Renal cortical epithelial cell (primary cell): ENCODE data around the gene METTL1. TPM values are rescaled to one million over a fixed set of nuclear protein-coding genes. Genes with fewer than 3 reads are reported as not detected.
A peak's percentile ranks its signal among the peaks of the same experiment; 100 is the strongest.

ENCODE experiments used
- DNase-seq: peaks from one replicate; pipeline ENCODE4 v3.0.0-alpha.2; 2011; ENCODE audit warnings: low read depth
- total RNA-seq: library from RNA; depleted of rRNA; stranded (reverse); fragments of >200 nt; gene quantifications from 2 replicates; pipeline ENCODE4 v1.2.3, GENCODE V29; 2014

Gene METTL1
- total RNA-seq, 1 donor from 2014 or later = 6.4 TPM

DNA sequence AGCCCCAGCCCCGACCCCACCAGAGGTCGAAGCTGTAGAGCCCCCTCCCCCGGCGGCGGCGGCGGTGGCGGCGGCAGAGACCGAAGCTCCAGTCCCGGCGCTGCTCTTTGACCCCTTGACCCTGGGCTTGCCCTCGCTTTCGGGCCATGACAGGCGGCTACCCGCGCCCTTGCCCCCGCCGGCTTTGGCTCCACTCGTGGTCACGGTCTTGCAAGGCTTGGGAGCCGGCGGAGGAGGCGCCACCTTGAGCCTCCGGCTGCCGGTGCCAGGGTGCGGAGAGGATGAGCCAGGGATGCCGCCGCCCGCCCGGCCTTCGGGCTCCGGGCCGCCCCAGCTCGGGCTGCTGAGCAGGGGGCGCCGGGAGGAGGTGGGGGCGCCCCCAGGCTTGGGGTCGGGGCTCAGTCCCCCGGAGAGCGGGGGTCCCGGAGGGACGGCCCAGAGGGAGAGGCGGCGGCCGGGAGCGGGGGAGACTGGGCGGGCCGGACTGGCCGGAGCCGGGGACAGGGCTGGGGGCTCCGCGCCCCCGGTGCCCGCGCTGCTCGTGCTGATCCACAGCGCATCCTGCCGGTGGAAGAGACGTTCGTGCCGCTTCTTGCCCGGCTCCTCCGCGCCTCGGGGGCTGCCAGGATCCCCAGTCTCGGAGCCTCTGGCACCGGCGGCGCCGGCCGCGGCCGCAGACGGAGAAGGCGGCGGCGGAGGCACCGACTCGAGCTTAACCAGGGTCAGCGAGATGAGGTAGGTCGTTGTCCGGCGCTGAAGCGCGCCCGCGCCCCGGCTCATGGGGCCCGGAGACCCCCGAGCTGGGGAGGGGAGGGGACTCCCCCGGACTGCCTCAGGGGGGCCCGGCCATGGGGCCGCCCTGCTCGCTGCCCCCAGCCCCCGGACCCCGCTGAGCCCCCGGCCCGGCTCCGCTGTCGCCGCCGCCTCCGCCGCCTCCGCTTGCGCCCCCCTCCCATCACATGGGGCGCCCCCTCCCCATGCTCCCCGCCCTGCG is 34.1 kb downstream of the METTL1 start:
- DNase-seq = no peak

DNA sequence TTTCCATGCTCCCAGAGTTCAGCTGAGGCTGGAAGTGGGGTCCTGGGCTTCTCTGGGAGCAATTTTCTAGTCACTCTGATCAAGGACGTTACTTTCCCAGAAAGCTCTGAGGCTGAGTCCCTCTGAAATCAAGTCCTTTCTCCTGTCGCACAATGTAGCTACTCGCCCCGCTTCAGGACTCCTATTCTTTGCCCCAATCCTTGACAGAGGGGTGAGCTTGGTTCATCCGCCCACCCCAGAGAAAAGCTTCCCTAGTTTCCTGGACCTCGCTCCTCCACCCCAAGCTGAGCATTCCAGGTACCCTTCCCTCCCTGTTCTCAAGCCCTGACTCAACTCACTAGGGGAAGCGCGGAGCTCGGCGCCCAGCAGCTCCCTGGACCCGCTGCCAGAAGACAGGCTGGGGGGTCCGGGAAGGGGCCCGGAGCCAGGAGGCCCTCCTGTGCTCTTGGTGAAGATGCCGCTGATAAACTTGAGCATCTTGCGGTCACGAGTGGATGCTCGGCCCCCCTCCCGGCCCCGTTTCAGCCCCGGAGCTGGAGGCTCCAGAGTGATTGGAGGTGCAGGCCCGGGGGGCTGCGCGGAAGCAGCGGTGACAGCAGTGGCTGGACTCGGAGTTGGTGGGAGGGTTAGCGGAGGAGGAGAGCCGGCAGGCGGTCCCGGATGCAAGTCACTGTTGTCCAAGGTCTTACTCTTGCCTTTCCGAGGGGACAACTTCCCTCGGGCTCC is 35.0 kb downstream of the METTL1 start:
- DNase-seq = no peak

DNA sequence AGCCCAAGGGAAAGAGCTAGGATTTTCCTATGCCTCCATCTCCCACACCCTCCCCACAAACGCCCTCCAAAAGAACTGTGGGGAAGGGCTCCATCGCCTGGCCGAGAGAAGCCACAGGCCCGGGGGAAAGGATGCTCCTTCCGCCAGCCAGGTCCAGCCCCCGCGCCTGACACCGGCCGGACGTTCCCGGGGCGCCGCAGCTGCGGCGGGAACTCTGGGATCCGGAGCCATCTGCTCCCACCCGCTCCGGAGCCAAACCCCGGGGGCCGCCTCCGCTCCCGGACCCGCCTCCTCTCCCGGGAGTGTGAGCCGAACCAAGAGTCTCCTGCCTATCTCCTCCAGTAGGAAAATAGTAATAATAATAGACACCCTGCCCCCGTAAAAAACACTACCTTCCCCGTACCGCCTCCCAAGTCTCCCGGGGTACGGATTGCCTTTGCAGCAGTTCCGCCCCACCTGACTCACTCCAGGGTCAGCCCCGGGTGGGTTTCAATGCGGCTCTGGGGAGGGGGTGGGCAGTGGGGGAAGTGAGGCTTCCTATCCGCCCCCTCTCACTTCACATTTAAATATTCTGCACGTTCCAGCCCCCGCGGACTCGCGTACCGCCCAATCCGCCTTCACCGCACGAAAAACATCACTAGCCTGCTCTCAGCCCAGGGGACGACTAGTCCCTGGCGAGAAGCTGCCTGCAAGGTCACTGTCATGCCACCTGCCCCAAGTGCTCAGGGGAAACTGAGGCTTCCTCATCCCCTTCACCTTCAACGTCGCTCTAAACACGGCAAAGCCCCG is 35.8 kb downstream of the METTL1 start:
- DNase-seq = no peak

- no peak for DNase-seq
Observed at GRCh38 chr12:57735198-57735855, 36.6 kb downstream of the METTL1 start.

DNA sequence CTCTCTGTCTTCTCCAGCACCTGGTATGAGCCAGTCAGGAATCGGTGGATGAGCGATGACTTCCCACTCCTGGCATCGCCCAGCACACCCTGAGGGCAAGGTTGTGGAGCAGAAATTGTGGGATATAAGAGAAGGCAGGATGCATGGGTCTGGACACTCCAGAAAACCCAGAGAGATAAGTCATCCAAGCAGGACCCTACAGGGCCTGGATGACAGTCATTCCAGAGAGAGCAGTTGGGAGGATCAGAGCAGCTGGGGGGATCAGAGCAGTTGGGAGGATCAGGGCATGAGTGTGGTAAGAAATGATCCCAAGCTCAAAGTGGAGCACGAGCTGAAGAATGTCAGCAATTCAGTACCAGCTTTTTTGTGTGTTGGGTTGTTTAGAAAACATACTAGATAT is 37.3 kb downstream of the METTL1 start:
- no peak for DNase-seq

- DNase-seq = no peak
Observed at GRCh38 chr12:57733928-57734327, 38.0 kb downstream of the METTL1 start.

GRCh38 chr12:57732726-57733593 is 38.9 kb downstream of the METTL1 start:
- DNase-seq = no peak

DNA sequence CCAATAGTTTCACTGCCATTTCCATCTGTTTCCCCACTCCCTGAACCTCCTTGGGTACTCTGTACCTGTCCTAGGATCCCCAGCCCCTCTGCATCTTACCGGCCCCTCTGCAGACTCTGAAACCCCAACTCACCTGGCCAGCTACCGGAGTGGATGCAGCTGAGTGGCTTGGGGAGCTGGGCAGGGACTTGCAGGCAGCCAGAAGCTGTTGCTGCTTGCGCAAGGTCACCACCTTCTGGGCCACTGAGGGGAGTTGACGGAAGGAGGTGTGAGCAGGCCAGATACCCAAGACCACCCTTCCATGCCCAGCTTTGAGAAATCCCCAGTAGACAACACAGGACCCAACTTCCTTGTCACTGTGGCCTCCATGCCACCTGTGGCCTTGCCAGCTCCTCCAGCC is 39.6 kb downstream of the METTL1 start:
- DNase-seq = no peak

GRCh38 chr12:57731411-57732080 is 40.4 kb downstream of the METTL1 start:
- DNase-seq = no peak

DNA sequence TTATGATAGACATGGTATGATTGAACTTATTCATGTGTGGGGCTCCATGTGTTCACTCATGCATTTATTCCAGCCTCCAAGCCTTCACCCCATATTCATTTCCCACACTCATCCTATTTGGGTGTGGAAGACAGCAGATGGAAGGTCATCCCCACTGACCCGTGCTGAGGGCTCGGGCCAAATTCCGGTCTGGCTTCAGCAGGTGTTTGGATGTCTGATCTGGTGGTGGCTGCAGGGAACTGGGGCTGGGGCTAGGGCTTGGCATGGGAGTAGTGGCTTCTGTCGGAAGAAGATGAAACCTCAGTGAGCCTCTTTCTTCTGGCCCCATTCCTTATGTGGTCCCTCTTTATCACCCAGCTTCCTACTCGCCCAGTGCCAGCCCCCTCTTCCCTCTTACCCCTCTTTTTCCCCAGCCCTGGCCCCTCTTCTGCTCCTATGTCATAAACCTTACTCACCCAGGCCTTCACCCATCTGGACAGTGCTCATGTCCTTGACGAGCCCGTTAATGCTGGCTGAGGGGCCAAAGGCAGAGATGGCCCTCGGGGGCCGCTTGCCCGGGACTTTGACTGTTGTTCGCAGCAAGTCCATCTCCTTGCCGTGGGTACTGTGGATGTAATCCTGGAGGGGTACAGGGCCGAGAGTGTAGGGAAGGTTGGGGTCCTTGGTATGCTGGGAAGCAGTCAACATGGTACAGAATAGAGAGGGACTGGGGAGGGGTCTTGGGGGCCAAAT is 41.4 kb downstream of the METTL1 start:
- DNase-seq = no peak

- DNase-seq = no peak
Observed at GRCh38 chr12:57729321-57729844, 42.5 kb downstream of the METTL1 start.

DNA sequence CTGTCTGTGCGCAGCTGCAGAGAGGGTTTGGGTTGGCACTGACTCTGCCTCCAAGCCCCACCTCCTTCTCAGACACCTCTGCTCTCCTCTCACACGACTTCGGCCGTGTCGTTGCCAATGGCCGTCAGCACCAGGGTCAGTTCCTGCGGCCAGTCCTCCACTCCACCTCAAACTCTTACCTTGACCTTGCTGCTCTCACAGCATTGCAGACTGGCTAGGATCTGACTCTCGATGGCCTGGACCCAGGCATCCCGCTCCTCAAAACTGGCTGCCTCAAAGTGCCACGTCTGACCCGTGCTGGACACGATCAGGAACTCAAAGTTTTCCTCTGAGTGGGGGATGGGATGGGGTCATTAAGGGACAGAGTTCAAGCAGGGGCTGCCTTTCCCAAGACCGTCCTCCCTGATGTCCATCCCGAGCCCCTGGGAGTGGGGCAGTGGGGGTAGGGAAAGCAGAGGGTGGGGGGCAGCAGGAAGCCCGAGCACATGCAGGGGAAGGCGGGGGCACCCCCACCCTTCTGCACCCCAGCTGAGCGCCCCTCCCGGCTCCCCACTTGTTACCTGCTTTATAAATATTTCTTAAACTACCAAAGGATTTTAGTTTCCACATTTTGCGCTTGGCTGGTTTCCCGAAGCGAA is 44.0 kb downstream of the METTL1 start:
- DNase-seq = peak; percentile 20

GRCh38 chr12:57726884-57727757 is 44.8 kb downstream of the METTL1 start:
- DNase-seq = peak; percentile 9

GRCh38 chr12:57726151-57726883 is 45.6 kb downstream of the METTL1 start:
- peak; percentile 43 for DNase-seq

- no peak for DNase-seq
Observed at GRCh38 chr12:57725851-57726150, 46.1 kb downstream of the METTL1 start.

DNA sequence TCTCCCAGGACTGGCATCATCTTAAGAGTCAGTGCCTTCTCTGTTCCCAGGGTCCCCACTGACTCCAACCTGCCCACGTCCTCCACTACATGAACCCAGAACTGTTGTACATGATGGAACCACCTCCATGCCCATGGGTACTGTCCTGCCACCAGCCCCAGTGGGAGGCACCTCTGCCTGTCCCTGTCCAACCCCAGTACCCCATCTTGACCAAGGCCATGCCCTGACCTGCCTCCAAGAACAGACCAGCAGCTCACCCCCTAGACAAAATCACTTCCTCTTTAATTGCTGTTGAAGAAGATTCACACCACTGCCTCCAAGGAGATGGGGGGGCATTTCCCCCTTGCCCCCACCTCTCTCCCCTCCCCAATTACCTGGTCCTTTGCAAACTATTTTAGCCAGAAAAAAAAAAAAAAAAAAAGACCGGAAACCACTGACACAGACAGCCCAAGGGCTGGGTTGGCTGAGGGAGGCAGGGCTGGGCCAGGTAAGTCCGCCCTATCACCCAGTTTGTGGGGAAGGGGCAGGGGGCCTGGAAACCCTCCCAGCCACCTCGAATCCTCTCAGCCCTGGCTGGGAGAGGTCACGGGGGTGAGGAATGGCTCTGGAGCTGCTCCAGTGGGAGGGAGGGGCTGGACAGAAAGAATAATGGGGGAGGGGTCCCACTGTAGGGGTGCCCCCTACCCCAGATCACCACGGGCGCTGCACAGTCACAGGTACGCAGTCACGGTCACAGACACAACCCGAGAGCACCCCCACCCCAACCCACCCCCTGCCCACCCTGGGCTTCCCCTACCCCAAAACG is 46.8 kb downstream of the METTL1 start:
- DNase-seq = no peak
